Choroid plexus epithelial cell (primary cell): ENCODE results near the gene SMCP.

Experiments used
- DNase-seq: peaks from one replicate; pipeline ENCODE4 v3.0.0-alpha.2; 2010; ENCODE audit warnings: low read depth
- H3K4me3 ChIP-seq: 2 replicates; pipeline ENCODE4 v1.5.1; 2011; ENCODE audit warnings: low read depth, mild to moderate bottlenecking, control low read depth, low read length, moderate library complexity
- CTCF ChIP-seq: conservative IDR thresholded peaks from 2 replicates; pipeline ENCODE4 v1.5.1; 2011; ENCODE audit warnings: low read depth, mild to moderate bottlenecking, control low read depth, inconsistent platforms, low read length, moderate library complexity

SMCP gene

GRCh38 chr1:152861374-152861773 is 16.7 kb upstream of the SMCP start:
- DNase-seq: no peak
- no peak overlapping the region for H3K4me3 ChIP-seq
- no peak for TF ChIP-seq CTCF

GRCh38 chr1:152864443-152864842 is 13.7 kb upstream of the SMCP start:
- H3K4me3 ChIP-seq: no peak overlapping the region
- no peak for TF ChIP-seq CTCF
- DNase-seq: no peak

- TF ChIP-seq CTCF: no peak
- no peak overlapping the region for H3K4me3 ChIP-seq
- DNase-seq: no peak
These were observed 11.8 kb upstream of the SMCP start for GRCh38 chr1:152866321-152866720.

GRCh38 chr1:152869808-152870419 is 8.2 kb upstream of the SMCP start:
- H3K4me3 ChIP-seq: no peak overlapping the region
- peak; percentile 55 for DNase-seq
- peak; percentile 69 for TF ChIP-seq CTCF

- peak; percentile 1 for DNase-seq
- peak; percentile 7 for TF ChIP-seq CTCF
- no peak overlapping the region for H3K4me3 ChIP-seq
These were observed 7.0 kb upstream of the SMCP start for GRCh38 chr1:152870831-152871730.

- no peak for DNase-seq
- TF ChIP-seq CTCF: no peak
- H3K4me3 ChIP-seq: no peak overlapping the region
These were observed 6.4 kb upstream of the SMCP start for GRCh38 chr1:152871731-152872126.

GRCh38 chr1:152873495-152873894 is 4.6 kb upstream of the SMCP start:
- no peak for DNase-seq
- TF ChIP-seq CTCF: no peak
- H3K4me3 ChIP-seq: no peak overlapping the region
